Transverse colon (tissue), 3 donors: ENCODE measurements around the gene EMC9.

Experiments used
- CTCF ChIP-seq, 5 experiments: fragments of 200-600 bp in 3 of 5; fragments of 450-650 bp in 2 of 5; sonication (generic) in 3 of 5; IDR thresholded peaks; 1 replicate in 2 of 5; 2 replicates in 3 of 5; pipeline ENCODE4 v1.5.1; 2016 to 2017; ENCODE audit warnings: antibody characterized with exemption in 5 of 5, inconsistent platforms in 3 of 5, mild to moderate bottlenecking in 2 of 5, moderate library complexity in 1 of 5
- POLR2A ChIP-seq: fragments of 450-650 bp; IDR thresholded peaks from one replicate; pipeline ENCODE4 v1.6.1; 2016; ENCODE audit warnings: antibody characterized with exemption, mild to moderate bottlenecking, moderate library complexity

- TF ChIP-seq CTCF (IDR thresholded peaks at IDR 0.05): no peak
- TF ChIP-seq POLR2A: no peak
Observed at GRCh38 chr14:24139272-24139934, 2.0 kb downstream of the EMC9 start.
